NCI-H2196 (cell line): Measurements from ENCODE around the gene UROC1.

ENCODE experiments used
- DNase-seq: peaks from one replicate; lab custom pipeline; 2025; ENCODE audit not compliant: unreplicated experiment; lab: John Stamatoyannopoulos, UW

Gene UROC1

DNA sequence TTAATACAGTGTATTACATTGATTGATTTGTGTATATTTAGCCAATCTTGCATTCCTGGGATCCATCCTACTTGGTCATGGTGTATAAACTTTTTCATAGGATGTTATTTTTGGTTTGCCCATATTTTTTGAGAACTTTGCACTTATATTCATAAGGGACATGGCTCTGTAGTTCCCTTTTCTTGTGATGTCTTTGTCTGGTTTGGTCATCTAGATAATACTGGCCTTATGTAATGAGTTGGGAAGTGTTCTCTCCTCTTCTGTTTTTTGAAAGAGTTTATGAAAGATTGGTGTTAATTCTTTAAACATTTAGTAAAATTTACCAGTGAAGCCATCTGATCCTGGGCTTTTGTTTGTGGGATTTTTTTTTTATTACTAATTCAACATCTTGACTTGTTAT lies 15.9 kb upstream of the UROC1 start:
- DNase-seq: no peak

DNA sequence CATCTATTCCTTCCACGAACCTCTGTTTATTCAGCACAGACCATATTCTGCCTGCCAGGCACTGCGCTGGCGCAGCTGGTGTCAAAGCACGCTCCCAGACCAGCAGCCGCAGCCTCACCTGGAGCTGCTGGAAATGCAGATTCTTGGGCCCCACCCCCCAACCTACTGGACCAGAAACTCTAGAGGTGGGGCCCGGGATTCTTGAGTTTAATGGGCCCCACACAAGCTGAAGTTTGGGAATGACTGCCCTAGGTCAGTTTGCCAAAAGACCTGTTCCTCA lies 13.4 kb upstream of the UROC1 start:
- no peak for DNase-seq

DNA sequence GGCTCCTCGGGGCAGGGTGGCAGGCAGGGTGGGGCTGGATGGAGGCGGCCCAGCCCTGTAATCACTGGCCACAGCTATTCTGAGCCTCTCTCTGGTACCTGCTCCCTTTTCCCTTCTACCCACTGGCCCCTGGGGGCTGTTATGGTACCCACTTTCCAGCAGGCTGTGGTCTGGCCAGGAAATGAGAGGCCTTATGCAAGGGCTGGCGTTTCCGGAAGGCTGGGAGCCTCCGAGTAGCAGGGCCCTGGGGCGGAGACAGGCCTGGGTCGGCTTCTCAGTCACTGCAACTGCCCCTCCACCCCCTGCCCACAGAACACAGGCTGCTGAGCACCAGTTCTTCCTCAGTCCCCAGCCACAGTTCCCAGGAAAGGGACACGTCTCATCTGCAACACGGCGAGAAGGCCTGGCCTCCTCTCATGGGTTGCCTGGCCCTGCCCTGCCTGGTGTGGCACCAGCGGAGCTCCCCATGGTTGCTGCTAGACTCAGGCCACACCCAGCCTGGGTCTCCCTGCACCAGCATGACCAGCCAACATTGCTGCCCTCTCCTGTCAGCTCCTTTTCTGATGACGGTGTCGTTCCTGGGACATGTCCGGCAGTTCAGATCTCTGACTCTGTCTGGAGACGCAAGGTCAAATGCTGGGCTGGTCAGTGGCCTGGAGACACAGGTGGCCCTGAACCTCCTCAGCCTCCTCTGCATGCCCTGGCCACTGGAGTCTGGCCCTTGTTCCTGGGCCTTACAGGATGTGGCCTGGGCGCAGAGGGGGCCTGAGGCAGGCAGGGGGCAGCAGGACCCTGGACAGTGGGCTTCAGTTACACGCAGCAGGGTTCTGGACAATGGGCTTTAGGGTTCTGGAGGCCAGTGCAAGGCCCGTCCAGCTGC lies 12.8 kb upstream of the UROC1 start:
- no peak for DNase-seq

DNA sequence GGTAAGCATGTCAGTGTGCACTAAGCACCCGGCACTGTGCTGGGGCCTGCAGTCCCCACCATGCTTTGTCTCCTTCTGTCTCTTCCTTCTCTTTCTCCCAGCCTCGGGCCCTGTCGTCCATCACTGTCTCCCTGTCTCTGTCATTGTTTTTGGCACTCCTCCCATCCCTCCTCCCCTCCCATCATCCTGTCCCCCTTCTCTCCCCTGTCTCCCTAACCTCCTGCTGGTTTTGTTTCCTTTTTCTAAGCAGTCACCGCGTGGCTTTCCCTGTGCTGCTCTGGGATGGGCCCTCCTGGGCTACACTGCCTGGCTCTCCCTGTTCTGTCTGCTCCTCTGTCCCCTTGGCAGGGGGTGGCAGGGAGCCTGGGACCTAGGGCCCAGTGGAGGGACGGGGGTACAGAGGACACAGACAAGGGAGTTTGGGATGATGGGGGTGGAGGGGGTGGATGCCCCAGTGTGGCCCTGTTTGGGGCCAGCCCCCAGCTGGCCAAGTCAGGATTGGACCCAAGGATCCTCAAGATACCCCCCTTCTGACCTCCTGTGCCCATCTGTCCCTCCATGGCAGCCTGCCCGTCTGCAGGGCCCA lies 12.1 kb upstream of the UROC1 start:
- no peak for DNase-seq

DNA sequence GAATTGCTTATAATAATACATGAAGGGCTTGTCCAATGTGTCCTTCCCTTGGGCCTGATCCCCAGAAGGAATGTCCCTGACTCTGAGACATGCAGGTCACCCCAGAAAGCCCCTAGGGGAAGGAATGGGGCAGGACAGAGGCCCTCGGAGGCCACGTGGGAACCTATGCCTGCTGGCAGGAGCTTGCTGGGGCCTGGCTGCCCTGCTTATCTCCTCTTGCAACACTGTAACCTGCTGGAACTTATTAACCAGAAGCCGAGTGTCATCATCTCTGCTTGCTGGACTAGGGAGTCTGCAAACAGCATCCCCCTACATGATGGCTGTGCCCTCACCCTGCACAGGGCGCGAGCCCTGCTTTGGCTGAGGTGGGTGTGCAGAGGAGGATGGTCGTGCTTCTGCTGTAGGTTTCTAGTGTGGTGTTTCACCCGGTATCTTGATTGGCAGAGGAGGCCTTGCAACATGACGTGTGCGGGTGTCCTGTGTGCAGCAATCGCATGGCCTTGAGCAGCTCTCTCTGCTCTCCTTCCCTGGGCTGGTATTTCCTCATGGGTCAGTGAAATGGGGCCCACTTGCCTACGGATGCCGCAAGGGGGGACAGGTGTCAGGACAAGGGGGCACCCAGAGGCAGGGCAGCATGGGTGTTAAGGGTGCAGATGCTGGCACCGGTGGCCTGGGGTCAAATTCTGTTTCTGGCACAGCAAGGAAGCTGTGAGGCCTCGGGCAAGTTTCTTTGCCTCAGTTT lies 11.4 kb upstream of the UROC1 start:
- DNase-seq: no peak

DNA sequence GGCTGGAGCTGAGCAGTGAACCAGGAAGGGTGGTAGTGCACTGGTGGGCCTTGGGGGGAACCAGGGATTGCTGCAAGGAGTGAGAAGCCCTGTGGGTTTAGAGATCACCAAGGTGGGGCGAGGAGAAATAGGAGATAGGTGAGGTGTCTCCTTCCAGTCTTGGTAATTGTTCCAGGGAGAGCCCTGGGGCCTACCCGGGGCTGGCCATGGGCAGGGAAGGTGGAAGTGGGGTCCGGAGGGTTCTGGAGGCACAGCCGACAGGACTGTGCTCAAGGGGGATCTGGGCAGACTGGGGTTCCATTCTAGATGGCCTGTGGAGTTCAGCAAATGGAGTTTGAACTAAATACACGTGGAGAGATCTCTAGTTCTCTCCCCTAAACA lies 10.8 kb upstream of the UROC1 start:
- DNase-seq: no peak

DNA sequence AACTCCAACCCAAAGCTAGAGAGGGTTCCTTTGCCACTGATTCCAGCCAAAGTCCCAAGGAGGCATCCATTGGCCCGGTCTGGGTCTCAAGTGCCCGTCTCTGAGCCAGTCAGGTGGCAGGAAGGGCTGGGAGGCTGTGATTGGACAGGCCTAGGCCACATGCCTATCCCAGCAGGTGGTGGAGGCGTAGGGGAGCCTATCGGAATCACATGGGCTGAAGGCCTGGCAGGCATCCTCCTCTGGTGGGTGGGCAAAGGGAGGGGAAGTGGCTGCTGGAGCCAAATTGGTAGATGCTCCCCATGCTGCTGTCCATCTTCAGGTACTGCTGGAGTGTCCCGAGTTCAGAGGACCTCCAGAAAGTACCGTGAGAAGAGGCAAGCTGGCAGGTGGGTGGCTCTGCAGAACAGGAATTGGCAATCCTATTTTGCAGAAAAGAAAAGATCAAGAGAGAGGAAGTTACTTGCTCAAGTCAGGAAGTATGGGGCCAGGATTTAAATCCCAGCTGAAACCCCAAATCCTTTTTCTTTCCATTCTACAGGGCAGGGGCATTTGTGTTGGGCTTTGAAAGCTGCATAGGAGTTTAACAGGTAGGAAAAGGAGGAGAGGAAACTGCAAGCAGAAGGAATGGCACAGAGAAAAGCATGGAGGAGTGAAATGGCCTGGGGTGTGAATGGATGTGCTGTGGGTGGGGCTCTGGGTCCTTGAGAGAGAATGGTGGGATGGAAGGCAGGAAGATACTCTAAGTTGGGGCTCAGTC lies 10.1 kb upstream of the UROC1 start:
- no peak for DNase-seq

DNA sequence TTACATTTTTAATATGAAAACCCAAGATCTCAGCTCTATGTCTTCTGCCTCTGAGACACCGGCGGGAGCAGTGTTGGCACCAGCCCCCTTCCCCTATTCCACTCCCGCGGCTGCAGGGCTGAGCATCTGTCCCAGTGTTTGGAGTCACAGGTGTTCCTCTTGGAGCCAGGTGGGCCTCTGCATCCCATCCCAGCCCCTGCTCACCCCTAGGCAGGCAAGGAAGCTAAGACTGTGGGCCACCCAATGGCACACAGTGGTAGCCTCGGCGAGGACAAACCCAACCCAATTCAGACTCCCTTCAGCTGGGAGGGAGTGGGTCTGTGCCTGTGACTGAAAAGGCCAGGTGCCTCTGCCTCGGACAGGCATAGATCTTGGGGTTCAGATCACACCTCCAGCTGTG lies 9.4 kb upstream of the UROC1 start:
- no peak for DNase-seq

DNA sequence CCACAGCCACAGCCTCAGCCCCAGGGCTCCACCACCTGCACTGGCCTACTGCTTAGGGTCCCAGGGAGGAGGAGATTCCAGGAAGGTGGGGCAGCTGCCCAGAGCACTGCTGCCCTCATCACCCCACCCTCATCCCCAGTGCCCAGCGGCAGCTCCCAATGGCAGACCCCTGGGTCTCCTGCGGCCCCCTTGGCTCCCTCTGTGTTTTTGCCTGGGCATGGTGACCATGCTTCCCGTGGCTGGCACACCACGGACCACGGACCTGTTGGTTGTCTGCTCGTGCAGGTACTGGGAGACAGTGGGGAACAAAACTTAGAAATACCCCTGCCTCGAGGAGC lies 9.1 kb upstream of the UROC1 start:
- no peak for DNase-seq

DNA sequence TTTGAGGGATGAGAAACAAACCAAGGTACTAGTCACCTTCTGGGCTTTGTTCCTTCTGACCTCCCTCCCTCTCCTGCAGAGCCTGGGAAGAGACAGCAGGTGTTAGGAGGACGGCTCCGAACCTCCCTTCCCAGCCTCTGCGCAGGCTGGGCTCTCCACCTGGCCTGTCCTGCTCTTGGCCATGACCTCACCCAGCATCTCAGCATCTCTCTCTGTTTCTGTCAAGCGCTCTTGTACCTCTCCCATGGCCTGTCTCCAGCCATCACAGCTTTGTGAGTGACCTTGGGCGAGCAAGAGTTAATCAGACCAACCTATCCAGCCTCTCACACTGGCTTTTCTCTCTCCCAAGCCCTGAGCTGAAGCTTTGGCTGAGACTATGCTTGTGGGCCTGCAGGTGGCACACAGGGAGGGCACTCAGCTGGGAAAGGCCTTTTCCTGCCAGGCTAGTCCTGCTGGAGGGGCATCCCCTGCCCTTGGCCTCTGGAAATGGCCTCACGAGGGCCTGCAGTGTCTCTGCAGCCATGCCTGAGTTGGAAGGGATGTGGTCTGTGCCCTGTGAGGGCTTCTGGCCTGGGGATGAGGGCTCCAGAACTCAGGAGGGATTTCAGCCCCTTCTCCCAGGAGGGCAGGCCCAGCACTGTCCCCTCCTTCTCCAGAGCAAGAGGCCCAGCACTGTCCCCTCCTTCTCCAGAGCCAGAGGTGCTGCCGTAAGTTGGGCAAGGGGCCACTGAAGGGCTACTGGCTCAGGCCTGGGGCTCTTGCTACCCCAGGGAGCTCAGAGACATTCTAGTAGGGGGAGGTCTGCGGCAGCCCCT lies 8.5 kb upstream of the UROC1 start:
- peak; percentile 33 for DNase-seq

DNA sequence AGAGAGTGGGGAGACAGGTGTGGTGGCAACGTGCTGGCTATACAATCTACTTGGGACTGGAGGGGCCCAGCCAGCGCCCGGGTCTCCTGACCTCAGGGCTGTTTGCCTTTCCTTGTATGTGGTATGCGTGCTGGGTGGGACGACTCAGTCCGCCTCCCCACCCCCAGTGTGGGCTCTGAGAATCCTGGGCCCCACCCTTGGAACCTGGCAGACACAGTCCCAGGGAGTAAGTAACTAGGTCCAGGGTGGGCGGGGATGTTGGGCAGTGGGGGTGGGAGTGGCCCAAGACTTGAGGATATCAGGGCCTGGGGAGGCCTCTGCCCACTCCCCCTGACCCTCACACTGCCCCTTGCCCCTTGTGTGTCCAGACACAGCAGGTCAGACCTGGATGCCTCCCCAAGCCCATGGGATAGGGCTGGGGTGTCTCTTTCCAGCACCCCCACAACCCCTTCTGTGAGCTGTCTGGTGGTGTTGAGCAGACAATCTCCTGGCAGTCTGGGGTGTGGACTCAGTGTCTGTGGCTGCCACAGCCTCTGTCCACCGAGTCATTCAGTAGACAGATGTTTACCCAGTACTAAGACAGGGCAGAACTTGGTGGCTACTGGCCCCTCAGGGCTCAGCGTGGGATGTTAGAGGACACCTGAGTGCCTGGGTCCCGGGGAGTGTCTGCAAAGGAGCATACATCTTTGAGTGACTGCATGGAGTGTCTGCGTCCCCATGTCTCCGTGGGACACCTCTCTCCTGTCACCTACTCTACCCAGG lies 7.7 kb upstream of the UROC1 start:
- no peak for DNase-seq

DNA sequence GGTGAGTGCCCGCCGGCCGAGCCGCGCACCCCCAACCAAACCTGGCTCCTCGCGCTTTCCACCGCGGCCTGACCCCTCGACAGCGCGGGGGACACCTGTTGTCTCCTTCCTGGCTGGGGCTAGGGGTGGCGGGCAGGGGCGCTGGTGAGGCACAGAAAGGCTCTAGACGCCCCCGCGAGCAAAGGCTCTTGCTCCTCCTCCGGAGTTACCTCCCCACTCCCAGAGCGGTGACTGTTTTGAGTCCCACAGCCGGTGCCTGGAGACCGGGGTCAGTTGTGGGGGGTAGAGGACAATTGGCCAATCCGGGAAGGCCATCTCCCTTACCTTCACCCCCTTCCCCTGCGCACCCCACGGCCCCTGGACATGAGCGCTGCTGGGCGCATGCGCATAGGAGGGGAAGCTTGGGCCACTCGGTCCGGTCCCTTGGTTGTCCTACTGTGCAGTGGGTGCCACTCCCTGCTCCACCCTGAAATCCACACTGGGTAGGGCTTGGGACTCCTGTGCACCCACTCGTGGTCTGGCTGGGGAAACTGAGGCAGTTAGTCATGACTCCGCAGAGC lies 6.9 kb upstream of the UROC1 start:
- DNase-seq: no peak

DNA sequence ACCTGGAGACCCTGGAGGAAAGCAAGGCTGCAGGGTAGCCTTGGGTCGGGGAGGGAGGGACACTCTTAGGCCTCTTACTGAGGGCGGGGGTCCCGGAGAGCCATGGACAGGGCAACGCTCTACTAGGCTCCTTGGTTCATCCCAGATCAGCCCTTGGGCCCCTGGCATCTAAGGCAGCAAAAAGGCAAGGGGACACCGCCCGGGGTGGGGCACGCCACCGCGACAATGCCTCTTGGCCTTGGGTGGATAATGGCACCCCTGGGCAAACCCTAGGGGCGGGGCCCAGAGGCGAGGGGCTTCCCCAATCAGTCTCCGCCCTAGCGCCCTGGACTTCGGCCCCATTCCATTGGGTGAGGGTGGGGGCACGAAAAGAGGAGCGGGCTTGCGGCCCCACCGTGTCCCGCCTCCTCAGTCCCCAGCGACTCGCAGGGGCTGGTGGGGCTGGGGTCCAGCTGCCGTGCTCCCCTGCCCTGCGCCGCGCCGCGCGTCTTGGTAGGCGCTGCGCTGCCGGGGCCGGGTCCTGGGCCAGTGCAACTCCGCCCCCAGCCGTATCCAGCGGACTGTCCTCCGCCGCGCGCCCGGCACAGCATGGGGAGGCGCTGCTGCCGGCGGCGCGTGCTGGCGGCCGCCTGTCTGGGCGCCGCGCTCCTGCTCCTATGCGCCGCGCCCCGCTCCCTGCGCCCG lies 6.3 kb upstream of the UROC1 start, which contains the start of gene CHST13:
Gene CHST13 (plus strand): TSS at position 411 of the 684 bp plus-strand sequence. CDS start 178 bp downstream, at position 589.
- DNase-seq: peak; percentile 79

DNA sequence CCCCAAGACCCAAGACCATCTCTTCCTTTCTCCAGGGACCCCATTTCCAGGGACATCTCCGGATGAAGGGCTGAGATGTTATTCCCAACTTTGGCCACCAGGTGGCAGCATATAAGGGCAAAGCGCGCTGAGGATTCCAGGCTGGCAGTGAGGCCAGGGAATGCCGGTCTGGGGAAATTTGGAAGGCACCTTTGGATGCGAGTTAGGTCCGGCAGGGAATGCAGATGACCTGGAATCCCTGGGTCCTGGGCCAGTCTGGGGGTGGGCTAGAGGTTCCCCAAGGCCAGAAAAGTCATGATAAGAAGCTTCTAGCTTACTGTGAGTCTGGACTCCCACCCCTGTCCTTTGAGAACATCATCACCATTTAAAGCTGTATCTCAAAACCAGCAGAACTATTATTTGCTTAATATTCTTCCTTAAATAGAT lies 4.8 kb upstream of the UROC1 start:
- DNase-seq: peak; percentile 82

DNA sequence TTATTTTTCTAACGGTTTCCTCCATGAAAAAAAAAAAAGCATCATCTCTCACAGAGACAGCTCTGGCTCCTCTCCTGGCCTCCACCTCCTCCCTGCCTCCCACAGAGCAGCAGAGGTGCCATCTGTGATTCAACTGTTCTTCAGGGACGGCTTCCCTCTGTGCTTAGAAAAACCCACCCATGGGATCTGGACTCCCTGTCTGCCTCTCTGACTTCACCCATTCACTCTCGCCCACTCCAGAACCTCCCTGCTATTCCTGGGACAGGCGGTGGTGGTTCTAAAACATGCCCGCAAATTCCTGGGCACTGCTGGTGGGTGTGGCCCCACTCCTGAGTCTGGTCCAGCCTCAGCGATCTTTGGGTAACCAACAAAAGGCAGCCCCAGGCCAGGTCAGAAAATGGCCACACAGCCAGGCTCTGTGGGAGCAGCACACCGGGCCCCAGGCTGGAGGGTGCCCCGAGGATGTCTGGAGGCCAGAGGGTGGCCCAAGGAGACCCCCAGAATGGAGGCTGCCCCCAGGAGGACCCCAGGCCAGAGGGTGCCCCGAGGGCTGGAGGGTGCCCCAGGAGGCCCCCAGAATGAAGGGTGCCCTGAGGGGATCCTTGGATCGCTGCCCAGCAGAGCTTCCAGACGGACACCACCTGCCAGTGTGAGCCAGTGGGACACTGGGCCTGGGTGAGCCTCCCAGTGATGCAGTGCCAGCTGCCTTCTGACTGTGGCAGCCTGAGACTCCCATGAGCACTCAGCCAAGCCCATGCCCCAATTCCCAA lies 3.7 kb upstream of the UROC1 start:
- DNase-seq: no peak

DNA sequence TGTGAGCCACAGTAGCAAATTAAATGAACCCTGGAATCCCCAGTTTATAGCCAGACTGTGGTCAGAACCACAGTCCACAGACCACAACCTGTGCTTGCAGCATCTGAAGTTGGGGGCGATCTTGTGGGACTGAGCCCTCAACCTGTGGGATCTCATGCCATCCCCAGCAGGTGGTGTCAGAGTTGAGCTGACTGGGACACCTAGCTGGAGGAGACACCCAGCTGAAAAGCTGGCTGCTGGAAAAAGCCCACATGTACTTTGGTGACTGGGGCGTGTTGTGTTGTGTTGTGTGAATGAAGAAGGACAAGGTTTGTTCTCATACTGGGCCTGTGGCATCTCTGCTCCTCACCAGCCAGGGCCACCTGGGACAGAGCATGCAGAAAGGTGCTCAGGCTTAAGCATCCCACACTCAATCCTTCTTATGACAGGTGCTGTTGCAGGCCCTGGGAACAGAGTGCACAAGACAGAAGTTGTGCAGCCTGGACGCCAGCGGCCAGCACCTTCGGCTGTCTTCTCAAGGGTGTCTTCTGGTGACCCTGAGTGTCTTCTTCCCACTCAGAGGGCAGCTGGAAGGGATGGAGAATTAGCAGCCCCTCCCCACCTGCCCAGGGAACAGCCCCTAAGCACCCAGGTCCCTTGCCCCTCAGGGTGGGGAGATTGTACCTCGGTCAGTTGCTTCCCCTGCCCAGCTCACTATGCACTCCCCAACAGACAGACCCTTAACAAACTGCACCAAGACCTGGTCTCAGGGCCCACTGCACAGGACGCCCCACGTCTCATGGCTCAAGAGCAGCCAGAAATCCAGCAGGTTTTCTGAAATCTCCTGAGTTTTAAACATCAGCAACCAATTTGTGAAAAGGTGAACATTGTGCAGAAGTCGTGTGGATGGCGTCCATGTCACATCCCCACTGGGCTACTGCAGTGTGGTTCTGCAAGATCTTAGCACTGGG lies 2.2 kb upstream of the UROC1 start:
- DNase-seq: no peak

DNA sequence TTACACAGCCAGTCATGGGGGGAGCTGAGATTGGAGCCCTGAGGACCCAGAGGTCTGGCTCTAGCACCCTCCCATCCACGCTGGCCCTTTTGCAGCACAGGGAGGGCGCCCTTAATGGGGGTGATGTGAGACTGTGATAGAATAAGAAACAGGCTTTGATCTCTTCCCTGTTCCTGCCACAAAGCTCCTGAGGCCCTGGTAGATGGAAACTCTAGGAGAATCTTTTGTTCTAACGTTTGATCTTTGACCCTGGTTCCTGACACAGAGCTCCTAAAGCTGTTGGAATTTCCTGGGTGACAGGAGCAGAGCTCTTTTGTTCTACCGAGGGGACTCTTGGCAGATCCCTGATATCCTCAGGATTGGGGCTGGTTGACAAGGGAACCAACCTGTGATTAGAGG lies 1.2 kb upstream of the UROC1 start:
- DNase-seq: no peak
